ENCODE data around the gene BARHL2.

Gene BARHL2

DNA sequence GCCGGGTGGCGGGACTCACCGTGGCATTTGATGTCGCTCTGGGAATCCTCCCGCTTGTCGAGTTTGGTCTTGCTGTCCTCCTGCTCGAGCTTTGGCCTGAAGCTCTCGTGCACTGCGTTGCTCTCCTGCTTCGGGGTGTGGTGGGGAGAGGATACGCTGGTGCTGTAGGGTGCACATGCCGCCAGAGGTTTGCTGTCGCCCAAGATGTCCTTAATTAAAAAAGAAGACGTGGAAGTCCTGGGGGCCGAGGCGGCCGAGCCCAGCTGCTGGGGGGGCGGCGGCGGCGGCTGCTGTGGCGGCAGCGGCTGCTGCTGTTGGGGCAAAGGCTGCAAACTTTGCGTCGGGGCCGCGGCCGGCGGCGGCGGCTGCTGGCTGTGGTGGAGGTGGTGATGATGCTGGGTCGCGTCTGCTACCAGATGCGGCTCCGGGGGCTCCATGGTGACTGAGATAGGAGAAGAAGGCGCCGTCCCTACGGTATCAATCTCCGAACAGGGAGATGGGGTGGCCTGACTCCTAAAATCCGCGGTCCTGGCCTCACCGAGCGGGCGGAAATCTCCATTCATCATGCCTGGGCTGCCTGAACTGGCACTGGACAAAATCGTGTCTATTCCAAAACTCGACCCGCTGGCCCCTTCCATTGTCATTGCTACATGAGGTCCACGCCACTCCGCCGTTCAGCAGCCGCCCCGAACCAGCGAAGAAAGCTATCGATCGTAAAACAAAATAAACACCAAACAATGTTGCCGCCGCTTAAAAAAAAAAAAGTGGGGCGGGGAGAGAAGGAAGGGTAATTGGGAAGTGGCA lies at the start of gene BARHL2:
Gene BARHL2 (minus strand): TSS at position 751 of the 804 bp plus-strand sequence. CDS start 107 bp downstream, at position 644.
- Histone ChIP-seq H3K27ac (ENCODE audit: low read length) (no peak within 1 kb of the TSS), H3K9me3 (ENCODE audit: insufficient read depth, low read length) (no peaks in the 10 kb centered on the region), H3K27me3 (ENCODE audit: low read depth, low read length) (0 out of 2 replicates have a peak, but pooled peaks cover 3% of the 10 kb centered on the region), H3K79me2 (ENCODE audit: low read length) (no peaks in the 10 kb centered on the region), H3K4me3 (ENCODE audit: low read length) (no peak within 1 kb of the TSS), H3K4me2 (ENCODE audit: low read length) (no peak within 1 kb of the TSS), H2AFZ (ENCODE audit: low read depth, low read length) (no peak within 1 kb of the TSS), H3K9ac (ENCODE audit: low read length) (no peak within 1 kb of the TSS), H4K20me1 (ENCODE audit: insufficient read depth, low read length) (no peaks in the 10 kb centered on the region), H3K36me3 (replicated peaks; ENCODE audit: low read depth, low read length) (no peaks in the 10 kb centered on the region), H3K4me1 (ENCODE audit: low read length) (no peaks in the 10 kb centered on the region)
- TF ChIP-seq, protein P1, sequence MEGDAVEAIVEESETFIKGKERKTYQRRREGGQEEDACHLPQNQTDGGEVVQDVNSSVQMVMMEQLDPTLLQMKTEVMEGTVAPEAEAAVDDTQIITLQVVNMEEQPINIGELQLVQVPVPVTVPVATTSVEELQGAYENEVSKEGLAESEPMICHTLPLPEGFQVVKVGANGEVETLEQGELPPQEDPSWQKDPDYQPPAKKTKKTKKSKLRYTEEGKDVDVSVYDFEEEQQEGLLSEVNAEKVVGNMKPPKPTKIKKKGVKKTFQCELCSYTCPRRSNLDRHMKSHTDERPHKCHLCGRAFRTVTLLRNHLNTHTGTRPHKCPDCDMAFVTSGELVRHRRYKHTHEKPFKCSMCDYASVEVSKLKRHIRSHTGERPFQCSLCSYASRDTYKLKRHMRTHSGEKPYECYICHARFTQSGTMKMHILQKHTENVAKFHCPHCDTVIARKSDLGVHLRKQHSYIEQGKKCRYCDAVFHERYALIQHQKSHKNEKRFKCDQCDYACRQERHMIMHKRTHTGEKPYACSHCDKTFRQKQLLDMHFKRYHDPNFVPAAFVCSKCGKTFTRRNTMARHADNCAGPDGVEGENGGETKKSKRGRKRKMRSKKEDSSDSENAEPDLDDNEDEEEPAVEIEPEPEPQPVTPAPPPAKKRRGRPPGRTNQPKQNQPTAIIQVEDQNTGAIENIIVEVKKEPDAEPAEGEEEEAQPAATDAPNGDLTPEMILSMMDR (IDR thresholded peaks at IDR 0.05; ENCODE audit: low read depth, low read length): no peak
- TF ChIP-seq EZH2phosphoT487 (IDR thresholded peaks at IDR 0.05; ENCODE audit: low read depth): no peak

DNA sequence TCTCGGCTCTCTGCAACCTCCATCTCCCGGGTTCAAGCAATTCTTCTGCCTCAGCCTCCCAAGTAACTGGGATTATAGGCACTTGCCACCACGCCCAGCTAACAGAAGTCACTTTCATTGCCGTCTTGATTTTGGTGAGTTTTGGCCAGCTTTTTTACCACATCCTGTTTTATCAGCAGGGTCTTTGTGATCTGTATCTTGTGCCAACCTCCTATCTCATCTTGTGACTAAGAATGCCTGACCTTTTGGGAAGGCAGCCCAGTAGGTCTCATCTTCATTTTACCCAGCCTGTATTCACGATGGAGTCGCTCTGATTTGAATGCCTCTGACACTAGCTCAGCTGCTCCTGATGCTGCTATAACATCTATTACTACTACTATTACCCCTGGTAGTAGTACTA lies 46.8 kb upstream of the BARHL2 start:
- H3K9ac ChIP-seq (ENCODE audit: low read length): no peak overlapping the region
- TF ChIP-seq, protein P1 (IDR thresholded peaks at IDR 0.05; ENCODE audit: low read depth, low read length): no peak
- TF ChIP-seq EZH2phosphoT487 (IDR thresholded peaks at IDR 0.05; ENCODE audit: low read depth): no peak
- no peak overlapping the region for H2AFZ ChIP-seq (ENCODE audit: low read depth, low read length)
- H3K79me2 ChIP-seq (ENCODE audit: low read length): no peaks in the 10 kb centered on the region
- H3K36me3 ChIP-seq (replicated peaks; ENCODE audit: low read depth, low read length): no peaks in the 10 kb centered on the region
- no peak overlapping the region for H3K27ac ChIP-seq (ENCODE audit: low read length)
- H3K4me2 ChIP-seq (ENCODE audit: low read length): no peak overlapping the region
- H4K20me1 ChIP-seq (ENCODE audit: insufficient read depth, low read length): no peaks in the 10 kb centered on the region
- H3K27me3 ChIP-seq (ENCODE audit: low read depth, low read length): no peaks in the 10 kb centered on the region
- H3K4me1 ChIP-seq (ENCODE audit: low read length): no peaks in the 10 kb centered on the region
- H3K9me3 ChIP-seq (ENCODE audit: insufficient read depth, low read length): no peaks in the 10 kb centered on the region
- H3K4me3 ChIP-seq (ENCODE audit: low read length): no peak overlapping the region

DNA sequence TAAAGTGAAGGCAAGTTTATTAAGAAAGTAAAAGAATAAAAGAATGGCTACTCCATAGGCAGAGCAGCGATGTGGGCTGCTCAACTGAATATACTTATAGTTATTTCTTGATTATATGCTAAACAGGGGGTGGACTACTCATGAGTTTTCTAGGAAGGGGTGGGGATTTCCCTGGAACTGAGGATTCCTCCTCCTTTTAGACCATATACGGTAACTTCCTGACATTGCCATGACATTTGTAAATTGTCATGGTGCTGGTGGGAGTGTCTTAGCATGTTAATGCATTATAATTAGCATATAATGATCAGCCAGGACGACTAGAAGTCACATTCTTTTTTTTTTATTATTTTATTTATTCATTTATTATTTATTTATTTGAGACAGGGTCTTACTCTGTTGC lies 46.4 kb upstream of the BARHL2 start:
- Histone ChIP-seq H3K4me1 (ENCODE audit: low read length) (no peaks in the 10 kb centered on the region), H3K9ac (ENCODE audit: low read length) (no peak overlapping the region), H3K4me3 (ENCODE audit: low read length) (no peak overlapping the region), H3K4me2 (ENCODE audit: low read length) (no peak overlapping the region), H3K9me3 (ENCODE audit: insufficient read depth, low read length) (no peaks in the 10 kb centered on the region), H3K79me2 (ENCODE audit: low read length) (no peaks in the 10 kb centered on the region), H3K27ac (ENCODE audit: low read length) (no peak overlapping the region), H3K36me3 (replicated peaks; ENCODE audit: low read depth, low read length) (no peaks in the 10 kb centered on the region), H3K27me3 (ENCODE audit: low read depth, low read length) (no peaks in the 10 kb centered on the region), H4K20me1 (ENCODE audit: insufficient read depth, low read length) (no peaks in the 10 kb centered on the region), H2AFZ (ENCODE audit: low read depth, low read length) (no peak overlapping the region)
- TF ChIP-seq, protein P1 (IDR thresholded peaks at IDR 0.05; ENCODE audit: low read depth, low read length): no peak
- no peak for TF ChIP-seq EZH2phosphoT487 (IDR thresholded peaks at IDR 0.05; ENCODE audit: low read depth)

DNA sequence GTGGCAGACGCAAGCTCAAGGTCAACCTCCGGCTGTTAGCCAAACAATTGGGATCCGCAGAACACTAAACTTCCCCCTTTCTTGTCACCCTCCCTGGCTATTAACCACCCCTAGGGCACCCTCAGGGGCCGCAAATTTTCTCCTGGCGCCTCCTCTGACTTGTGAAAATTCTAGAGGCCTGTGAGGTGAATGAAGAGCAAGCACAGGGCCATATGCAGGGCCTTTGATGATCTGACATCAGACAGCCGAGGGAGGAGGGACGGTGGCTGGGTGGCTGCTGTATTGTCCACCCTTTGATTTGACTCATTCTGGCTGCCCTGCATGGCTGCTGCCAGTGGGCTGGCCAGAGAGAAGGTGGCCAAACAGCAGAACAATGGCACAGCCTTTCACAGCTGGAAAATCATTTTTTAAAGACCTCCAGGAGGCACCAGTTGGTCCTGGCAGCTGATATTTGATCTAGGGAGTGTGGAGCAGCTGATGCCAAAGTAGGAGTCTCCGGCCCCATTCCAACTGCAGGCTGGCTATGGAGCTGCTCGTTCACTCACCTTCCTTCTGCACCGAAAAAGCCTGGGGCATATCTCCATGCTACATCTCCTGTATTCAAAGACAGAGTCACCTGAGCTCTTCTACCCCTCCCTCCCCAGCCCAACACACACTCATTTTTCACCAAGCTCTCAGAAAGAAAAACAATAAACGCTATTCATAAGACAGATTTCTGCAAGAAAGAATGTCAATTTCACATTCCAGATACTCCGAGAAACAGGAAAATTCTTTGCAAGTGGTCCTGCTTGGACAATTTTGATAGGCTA lies 44.9 kb upstream of the BARHL2 start:
- no peaks in the 10 kb centered on the region for H3K36me3 ChIP-seq (replicated peaks; ENCODE audit: low read depth, low read length)
- H2AFZ ChIP-seq (ENCODE audit: low read depth, low read length): no peak overlapping the region
- no peaks in the 10 kb centered on the region for H3K79me2 ChIP-seq (ENCODE audit: low read length)
- no peaks in the 10 kb centered on the region for H3K27me3 ChIP-seq (ENCODE audit: low read depth, low read length)
- no peaks in the 10 kb centered on the region for H3K9me3 ChIP-seq (ENCODE audit: insufficient read depth, low read length)
- no peaks in the 10 kb centered on the region for H4K20me1 ChIP-seq (ENCODE audit: insufficient read depth, low read length)
- no peak overlapping the region for H3K4me2 ChIP-seq (ENCODE audit: low read length)
- no peak overlapping the region for H3K4me3 ChIP-seq (ENCODE audit: low read length)
- TF ChIP-seq, protein P1 (IDR thresholded peaks at IDR 0.05; ENCODE audit: low read depth, low read length): no peak
- no peak for TF ChIP-seq EZH2phosphoT487 (IDR thresholded peaks at IDR 0.05; ENCODE audit: low read depth)
- no peak overlapping the region for H3K9ac ChIP-seq (ENCODE audit: low read length)
- no peaks in the 10 kb centered on the region for H3K4me1 ChIP-seq (ENCODE audit: low read length)
- H3K27ac ChIP-seq (ENCODE audit: low read length): no peak overlapping the region

Measured in OCI-LY3 (cell line).